SU-DHL-6 (cell line): ENCODE measurements around the gene KRT8.

Source experiments
- CTCF ChIP-seq: fragments of 200-600 bp; sonication (generic); IDR thresholded peaks from one replicate; pipeline ENCODE4 v1.5.1; 2017; ENCODE audit warnings: antibody characterized with exemption, mild to moderate bottlenecking, low read length, moderate library complexity; ENCODE audit not compliant: insufficient read depth, poor library complexity, severe bottlenecking
- EZH2phosphoT487 ChIP-seq: fragments of 200-600 bp; sonication (generic), shearing (Covaris generic); conservative IDR thresholded peaks from 2 replicates; pipeline ENCODE4 v1.6.1; 2018; ENCODE audit warnings: mild to moderate bottlenecking, antibody characterized with exemption, low read length, moderate library complexity, mixed read lengths

GRCh38 chr12:52872644-52873389, 32.1 kb downstream of the KRT8 start:
- no peak for TF ChIP-seq CTCF
- TF ChIP-seq EZH2phosphoT487 = no peak
